MV-4-11 (cell line): ENCODE data around the gene PLBD1.

ENCODE experiments used
- DNase-seq: peaks from one replicate; lab custom pipeline; 2025; lab: John Stamatoyannopoulos, UW

PLBD1 gene

GRCh38 chr12:14564336-14564959 is 3.2 kb downstream of the PLBD1 start:
- no peak for DNase-seq

GRCh38 chr12:14563046-14563445 is 4.6 kb downstream of the PLBD1 start:
- no peak for DNase-seq

GRCh38 chr12:14562279-14562678 is 5.4 kb downstream of the PLBD1 start:
- DNase-seq: peak; percentile 50

GRCh38 chr12:14561677-14562238 is 5.9 kb downstream of the PLBD1 start:
- no peak for DNase-seq

DNA sequence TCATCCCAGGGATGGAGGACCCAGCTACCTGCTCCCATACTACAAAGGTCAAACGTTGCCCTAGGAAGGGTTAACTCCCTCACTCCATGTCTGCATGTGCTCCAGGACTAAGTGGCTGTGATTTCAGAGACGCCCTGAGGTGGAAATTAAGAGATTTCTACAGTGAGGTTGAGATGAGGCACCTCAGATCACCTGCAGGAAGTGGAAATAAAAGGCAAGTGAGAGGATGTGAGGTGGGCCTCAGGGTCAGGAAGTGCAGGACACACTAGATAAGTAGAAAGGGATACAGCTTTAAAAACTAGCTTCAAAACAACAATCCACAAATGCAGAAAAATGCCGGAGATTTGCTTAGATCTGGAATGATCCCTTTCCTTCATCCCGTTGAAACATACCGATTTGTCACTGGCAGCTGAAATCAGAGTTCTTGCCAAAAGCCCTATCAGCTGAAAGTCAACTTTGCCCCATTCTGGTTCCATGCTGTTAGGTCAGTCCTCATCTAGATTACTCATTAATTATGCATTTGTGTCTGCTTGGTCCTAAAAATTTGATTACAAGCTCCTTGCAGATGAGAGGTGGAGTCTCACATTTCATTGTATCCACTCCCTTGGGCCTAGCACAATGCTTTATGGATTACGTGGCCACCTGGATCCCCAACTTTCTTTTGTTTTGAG is 6.6 kb downstream of the PLBD1 start:
- no peak for DNase-seq

DNA sequence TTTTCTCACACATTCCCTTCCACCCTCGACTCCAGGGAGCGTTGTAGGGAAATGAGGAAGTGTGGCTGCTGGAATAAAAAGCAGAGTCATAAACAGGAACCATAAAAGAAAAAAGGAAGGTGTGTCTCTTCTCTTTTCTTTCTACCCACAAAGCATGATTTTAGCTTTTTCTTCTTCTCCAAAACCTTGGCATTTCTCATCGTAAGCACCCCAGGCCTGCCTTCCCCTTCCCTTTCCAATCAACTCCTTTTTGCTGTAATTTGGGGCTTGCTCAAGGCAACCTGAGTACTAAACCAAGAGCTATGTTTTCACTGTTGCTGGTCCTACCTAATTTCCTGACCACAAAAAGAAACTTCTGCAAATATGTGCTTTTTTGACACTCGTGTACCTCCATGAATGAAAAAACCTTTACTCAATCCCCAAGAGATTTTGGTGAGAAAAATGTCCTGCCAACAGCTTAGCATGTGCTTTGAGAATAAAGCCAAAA is 9.2 kb downstream of the PLBD1 start:
- peak; percentile 54 for DNase-seq

DNA sequence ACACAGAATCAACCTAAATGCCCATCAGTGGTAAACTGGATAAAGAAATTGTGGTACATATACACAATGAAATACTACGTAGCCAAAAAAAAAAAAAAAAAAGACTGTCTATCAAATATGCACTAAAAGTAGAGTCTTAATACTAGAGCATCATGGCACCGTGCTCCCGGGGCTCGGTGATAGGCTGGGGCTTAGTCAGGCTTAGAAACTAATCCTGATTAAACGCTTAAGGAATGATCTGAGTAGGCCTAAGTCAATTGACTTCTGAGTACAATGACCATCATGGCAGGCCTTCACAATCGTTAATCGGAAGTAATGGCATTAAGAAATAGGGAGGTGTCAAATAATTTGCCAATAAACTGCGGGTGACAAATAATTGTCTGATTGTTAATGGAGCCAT is 9.7 kb downstream of the PLBD1 start:
- DNase-seq: no peak

- DNase-seq: peak; percentile 70
Observed at GRCh38 chr12:14554281-14555007, 13.2 kb downstream of the PLBD1 start.

DNA sequence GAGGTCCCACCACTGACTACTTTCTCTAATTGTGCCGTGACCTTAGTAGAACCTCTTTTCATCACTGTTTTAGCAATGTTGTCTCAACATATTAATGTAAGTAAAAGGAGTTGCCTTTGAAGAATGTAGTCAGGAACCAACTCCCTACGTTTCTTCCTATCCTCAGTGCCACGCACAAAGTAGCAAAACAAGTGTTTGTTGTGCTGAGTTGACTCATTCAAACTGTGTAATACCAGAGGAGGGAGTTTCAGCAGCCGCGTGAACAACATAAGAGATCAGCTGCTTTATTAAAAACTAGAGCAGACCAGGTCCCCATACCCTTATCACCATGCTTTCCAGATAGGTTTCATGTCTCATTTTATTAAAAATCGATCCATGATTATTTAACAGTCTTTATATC is 19.1 kb downstream of the PLBD1 start:
- no peak for DNase-seq

GRCh38 chr12:14547571-14547970 is 20.1 kb downstream of the PLBD1 start:
- no peak for DNase-seq

DNA sequence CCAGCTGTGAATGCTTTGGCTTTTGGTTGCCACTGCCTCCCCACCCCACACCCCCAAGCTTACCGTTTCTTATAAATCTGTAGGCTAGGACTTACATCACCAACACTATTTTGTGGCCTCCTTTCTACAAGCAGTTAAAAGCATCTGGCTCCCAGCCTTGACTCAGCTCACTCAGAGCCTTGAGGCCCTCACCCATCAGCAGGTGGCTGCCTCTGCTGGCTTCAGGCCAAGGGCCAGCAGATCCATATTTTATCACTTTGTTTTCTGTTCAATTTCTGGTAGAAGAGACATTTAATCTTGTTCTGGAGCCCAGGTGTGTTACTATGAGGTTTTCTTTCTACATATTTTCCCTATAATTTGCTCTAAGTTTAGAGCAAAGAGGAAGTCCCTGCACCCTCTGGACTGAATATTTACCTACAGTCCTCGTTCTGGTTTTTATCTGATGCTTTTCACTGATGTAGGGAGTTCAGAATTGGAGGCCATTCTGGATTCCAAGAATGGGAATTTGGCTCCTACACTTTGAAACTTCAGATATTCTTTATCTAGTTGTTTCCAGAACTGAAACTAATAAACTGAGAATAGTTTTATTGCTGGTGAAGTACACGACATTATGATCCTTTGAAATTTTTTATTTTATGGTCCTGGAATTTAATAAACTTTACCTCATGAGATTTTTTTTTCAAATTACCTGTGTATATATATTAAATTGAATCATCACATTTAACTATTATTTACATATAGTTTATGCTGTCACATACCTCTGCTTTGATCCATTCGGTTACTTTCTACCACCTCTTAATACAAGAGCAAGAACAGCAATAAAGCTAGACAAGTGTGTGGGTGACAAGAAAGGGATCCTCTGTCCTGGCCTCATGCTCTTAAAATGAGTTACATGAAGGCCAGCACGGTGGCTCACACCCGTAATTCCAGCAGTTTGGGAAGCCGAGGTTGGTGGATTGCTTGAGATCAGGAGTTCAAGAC is 22.2 kb downstream of the PLBD1 start:
- DNase-seq: no peak

DNA sequence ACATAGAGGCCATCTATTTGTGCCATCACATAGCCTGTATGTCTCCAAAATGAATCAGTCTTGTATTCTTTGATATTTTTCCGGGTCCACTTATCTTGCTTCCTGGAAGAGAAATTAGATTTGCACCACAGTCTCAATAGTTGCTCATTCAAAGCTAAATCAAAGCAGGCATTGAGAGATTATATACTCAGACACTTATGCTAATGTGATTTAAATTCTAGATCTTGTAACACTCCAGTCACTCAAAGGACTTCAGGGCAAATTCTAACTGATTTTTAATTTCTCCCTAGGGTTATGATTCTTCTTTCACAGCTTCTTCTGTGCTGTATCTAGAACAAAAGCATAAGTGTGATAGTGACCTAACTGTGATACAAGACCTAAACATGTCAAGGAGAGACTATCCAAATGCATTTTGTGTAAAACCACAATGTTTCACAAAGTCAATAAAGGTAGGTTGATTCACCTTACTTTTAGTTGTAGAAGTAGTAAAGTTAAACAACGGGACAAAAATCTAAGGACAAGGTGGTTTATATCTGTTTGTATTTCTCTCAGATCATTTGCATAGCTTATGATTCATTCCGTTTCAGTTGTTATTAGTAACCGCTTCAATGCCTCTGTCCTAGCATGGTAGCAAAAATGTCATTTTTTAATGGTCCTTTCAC is 26.8 kb downstream of the PLBD1 start:
- DNase-seq: no peak

- no peak for DNase-seq
Observed at GRCh38 chr12:14537088-14537487, 30.6 kb downstream of the PLBD1 start.

DNA sequence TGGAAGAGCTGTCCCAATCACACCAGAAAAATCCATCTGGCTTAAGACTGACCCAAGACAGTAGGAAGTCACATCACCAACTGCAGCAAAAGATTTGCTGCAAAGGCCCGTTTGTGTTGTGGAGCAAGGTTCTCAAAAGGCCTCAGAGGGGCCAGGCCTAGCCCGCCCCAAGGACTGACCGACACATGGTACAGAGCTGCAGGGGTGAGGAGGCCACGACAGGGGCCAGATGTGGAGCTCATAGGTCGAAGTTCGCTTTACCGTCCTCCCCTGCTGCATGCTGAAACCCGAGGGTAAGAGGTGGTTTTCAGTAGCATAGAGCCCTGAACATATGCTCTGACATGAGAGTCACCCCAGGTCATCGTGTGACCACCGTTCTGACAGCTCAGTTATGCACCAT is 35.5 kb downstream of the PLBD1 start:
- no peak for DNase-seq

- DNase-seq: no peak
Observed at GRCh38 chr12:14525964-14526363, 41.7 kb downstream of the PLBD1 start.

- DNase-seq: no peak
Observed at GRCh38 chr12:14521822-14522221, 45.9 kb downstream of the PLBD1 start.

GRCh38 chr12:14514946-14515345 is 52.7 kb downstream of the PLBD1 start:
- no peak for DNase-seq

- DNase-seq: no peak
Observed at GRCh38 chr12:14514154-14514842, 53.4 kb downstream of the PLBD1 start.

GRCh38 chr12:14510574-14510973 is 57.1 kb downstream of the PLBD1 start:
- no peak for DNase-seq
